GM06990 (cell line): Measurements from ENCODE around the gene P4HB.

Experiments used
- DNase-seq: peaks from one replicate; pipeline ENCODE4 v3.0.0-alpha.2; 2011; ENCODE audit not compliant: insufficient read length; ENCODE audit errors: extremely low read depth
- H3K27me3 ChIP-seq: replicated peaks from 2 replicates; pipeline ENCODE4 v1.6.0; 2011; ENCODE audit warnings: low read length; ENCODE audit not compliant: control insufficient read depth, insufficient read depth
- H3K36me3 ChIP-seq: 2 replicates; pipeline ENCODE4 v1.5.1; 2011; ENCODE audit warnings: low read length; ENCODE audit not compliant: control insufficient read depth, insufficient read depth
- H3K4me3 ChIP-seq: replicated peaks from 2 replicates; pipeline ENCODE4 v1.5.1; 2011; ENCODE audit warnings: low read depth, mild to moderate bottlenecking, control low read depth, low read length
- CTCF ChIP-seq: IDR thresholded peaks from 2 replicates; pipeline ENCODE4 v1.5.1; 2011; ENCODE audit warnings: low read length, control low read depth, mild to moderate bottlenecking, inconsistent platforms; ENCODE audit not compliant: insufficient read depth, poor library complexity, severe bottlenecking

The P4HB gene

GRCh38 chr17:81846743-81847689, 13.3 kb downstream of the P4HB start:
- H3K4me3 ChIP-seq, result no peak overlapping the region
- no peak for TF ChIP-seq CTCF
- H3K27me3 ChIP-seq, result no peaks in the 10 kb centered on the region
- DNase-seq, result no peak
- peaks cover 61% of the 10 kb centered on the region for H3K36me3 ChIP-seq

GRCh38 chr17:81845881-81846742, 14.2 kb downstream of the P4HB start:
- TF ChIP-seq CTCF, result no peak
- no peak for DNase-seq
- Histone ChIP-seq H3K27me3 (no peaks in the 10 kb centered on the region), H3K36me3 (peaks cover 52% of the 10 kb centered on the region), H3K4me3 (no peak overlapping the region)

- Histone ChIP-seq H3K27me3 (no peaks in the 10 kb centered on the region), H3K4me3 (no peak overlapping the region), H3K36me3 (peaks cover 49% of the 10 kb centered on the region)
- no peak for DNase-seq
- TF ChIP-seq CTCF, result no peak
These were observed 15.0 kb downstream of the P4HB start for GRCh38 chr17:81845361-81845760.

GRCh38 chr17:81844887-81845286, 15.4 kb downstream of the P4HB start:
- TF ChIP-seq CTCF, result no peak

GRCh38 chr17:81844327-81844851, 15.9 kb downstream of the P4HB start:
- Histone ChIP-seq H3K4me3 (no peak overlapping the region), H3K27me3 (no peaks in the 10 kb centered on the region), H3K36me3 (peaks cover 49% of the 10 kb centered on the region)
- TF ChIP-seq CTCF, result no peak
- DNase-seq, result no peak

More at GRCh38 chr17:81844887-81845286, 15.4 kb downstream of the P4HB start:
- Histone ChIP-seq H3K4me3 (no peak overlapping the region), H3K36me3 (peaks cover 49% of the 10 kb centered on the region), H3K27me3 (no peaks in the 10 kb centered on the region)
- DNase-seq, result no peak
